A673 (cell line): Measurements from ENCODE around the gene GRAMD2A. TPM values are rescaled to one million over a fixed set of nuclear protein-coding genes. Genes with fewer than 3 reads are reported as not detected.

ENCODE experiments used
- BruUV-seq: library from RNA; stranded (reverse); fragments of 400-500 nt; replicated peaks from 2 replicates; lab custom pipeline; 2021; lab: Mats Ljungman, UMichigan
- CTCF ChIA-PET: fragments of 300-600 bp; sonication (Branson Sonifier 250); formaldehyde crosslinking; loops from one replicate; lab custom pipeline; 2022; ENCODE audit warnings: antibody characterized with exemption; lab: Charles Lee
- POLR2A ChIA-PET: fragments of 300-600 bp; sonication (Branson Sonifier 250); formaldehyde crosslinking; loops from one replicate; lab custom pipeline; 2022; ENCODE audit warnings: antibody characterized with exemption; ENCODE audit not compliant: low non-redundant PET; lab: Charles Lee
- DNase-seq: peaks from one replicate; pipeline ENCODE4 v3.0.0-alpha.2; 2015; ENCODE audit warnings: low spot score
- H3K27ac ChIP-seq: fragments of 200-600 bp; sonication (generic); 2 replicates; pipeline ENCODE4 v1.5.1; 2016; ENCODE audit warnings: mixed run types, low read depth, mild to moderate bottlenecking, mixed read lengths, antibody characterized with exemption, low read length; ENCODE audit not compliant: poor library complexity, severe bottlenecking
- H3K27me3 ChIP-seq: fragments of 200-600 bp; sonication (generic); replicated peaks from 2 replicates; pipeline ENCODE4 v1.6.1; 2017; ENCODE audit warnings: mixed run types, low read depth, mild to moderate bottlenecking, mixed read lengths, antibody characterized with exemption, low read length; ENCODE audit not compliant: insufficient read depth, poor library complexity
- H3K36me3 ChIP-seq: fragments of 200-600 bp; sonication (generic); 2 replicates; pipeline ENCODE4 v1.6.1; 2016; ENCODE audit warnings: mixed run types, mild to moderate bottlenecking, mixed read lengths, antibody characterized with exemption, low read length; ENCODE audit not compliant: insufficient read depth, poor library complexity, severe bottlenecking
- H3K4me1 ChIP-seq: fragments of 200-600 bp; sonication (generic); 2 replicates; pipeline ENCODE4 v1.6.1; 2017; ENCODE audit warnings: mixed run types, mild to moderate bottlenecking, mixed read lengths, antibody characterized with exemption, low read length; ENCODE audit not compliant: insufficient read depth, poor library complexity, severe bottlenecking
- H3K4me3 ChIP-seq: fragments of 200-600 bp; sonication (generic); 2 replicates; pipeline ENCODE4 v1.5.1; 2016; ENCODE audit warnings: low read depth, mixed run types, mild to moderate bottlenecking, mixed read lengths, low read length; ENCODE audit not compliant: poor library complexity, severe bottlenecking
- H3K9me3 ChIP-seq: fragments of 200-600 bp; sonication (generic); 2 replicates; pipeline ENCODE4 v1.6.1; 2016; ENCODE audit warnings: mixed run types, low read depth, mild to moderate bottlenecking, mixed read lengths, antibody characterized with exemption, low read length; ENCODE audit not compliant: poor library complexity, severe bottlenecking
- EZH2 ChIP-seq: fragments of 200-600 bp; sonication (generic); IDR thresholded peaks from 2 replicates; pipeline ENCODE4 v1.6.1; 2017; ENCODE audit warnings: borderline replicate concordance, low read depth, mild to moderate bottlenecking, mixed read lengths, antibody characterized with exemption, low read length; ENCODE audit not compliant: poor library complexity, severe bottlenecking
- intact Hi-C: fragments of 100-400 bp; cut with micrococcal nuclease; formaldehyde crosslinking; loops from one replicate; pipeline ENCODE4 v1.10.0; 2022; ENCODE audit not compliant: unreplicated experiment
- total RNA-seq: library from RNA; stranded (reverse); gene quantifications from 2 replicates; pipeline ENCODE4 v1.2.3, GENCODE V29; 2021
- TF ChIP-seq, protein P1 (sequence below): fragments of 300-800, 200-600 bp; sonication (generic); conservative IDR thresholded peaks from 2 replicates; pipeline ENCODE4 v1.5.1; 2017; ENCODE audit warnings: low read depth, mild to moderate bottlenecking, antibody characterized with exemption, low read length, moderate library complexity, mixed read lengths

GRAMD2A gene
- total RNA-seq, 1 experiment from 2014 or later: 0.43 TPM

DNA sequence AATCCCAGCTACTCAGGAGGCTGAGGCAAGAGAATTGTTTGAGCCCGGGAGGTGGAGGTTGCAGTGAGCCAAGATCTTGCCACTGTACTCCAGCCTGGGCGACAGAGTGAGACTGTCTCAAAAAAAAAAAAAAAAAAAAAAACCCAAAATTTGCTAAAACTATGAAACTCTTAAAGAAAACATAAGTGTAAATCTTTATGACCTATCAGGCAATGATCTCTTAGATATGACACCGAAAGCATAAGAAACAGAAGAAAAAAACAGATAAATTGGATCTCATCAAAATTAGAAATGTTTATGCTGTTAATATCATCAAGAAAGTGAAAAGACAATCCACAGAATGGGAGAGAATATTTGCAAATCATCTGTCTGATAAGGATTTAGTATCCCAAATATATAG, 15.3 kb downstream of the GRAMD2A start:
- Histone ChIP-seq H3K36me3 (no peaks in the 10 kb centered on the region), H3K4me3 (no peak overlapping the region), H3K27ac (no peak overlapping the region), H3K27me3 (peaks cover 25% of the 10 kb centered on the region), H3K4me1 (no peaks in the 10 kb centered on the region), H3K9me3 (no peaks in the 10 kb centered on the region)
- TF ChIP-seq EZH2: no peak
- TF ChIP-seq, protein P1, sequence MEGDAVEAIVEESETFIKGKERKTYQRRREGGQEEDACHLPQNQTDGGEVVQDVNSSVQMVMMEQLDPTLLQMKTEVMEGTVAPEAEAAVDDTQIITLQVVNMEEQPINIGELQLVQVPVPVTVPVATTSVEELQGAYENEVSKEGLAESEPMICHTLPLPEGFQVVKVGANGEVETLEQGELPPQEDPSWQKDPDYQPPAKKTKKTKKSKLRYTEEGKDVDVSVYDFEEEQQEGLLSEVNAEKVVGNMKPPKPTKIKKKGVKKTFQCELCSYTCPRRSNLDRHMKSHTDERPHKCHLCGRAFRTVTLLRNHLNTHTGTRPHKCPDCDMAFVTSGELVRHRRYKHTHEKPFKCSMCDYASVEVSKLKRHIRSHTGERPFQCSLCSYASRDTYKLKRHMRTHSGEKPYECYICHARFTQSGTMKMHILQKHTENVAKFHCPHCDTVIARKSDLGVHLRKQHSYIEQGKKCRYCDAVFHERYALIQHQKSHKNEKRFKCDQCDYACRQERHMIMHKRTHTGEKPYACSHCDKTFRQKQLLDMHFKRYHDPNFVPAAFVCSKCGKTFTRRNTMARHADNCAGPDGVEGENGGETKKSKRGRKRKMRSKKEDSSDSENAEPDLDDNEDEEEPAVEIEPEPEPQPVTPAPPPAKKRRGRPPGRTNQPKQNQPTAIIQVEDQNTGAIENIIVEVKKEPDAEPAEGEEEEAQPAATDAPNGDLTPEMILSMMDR: no peak
- ChIA-PET POLR2A (no interaction called here), CTCF (no interaction called here)
- no TSS peak for BruUV-seq
- DNase-seq: no peak
- intact Hi-C loops: no loop called here

- H3K4me3 ChIP-seq: no peak overlapping the region
- no peak for TF ChIP-seq EZH2
- TF ChIP-seq, protein P1: no peak
- H3K27me3 ChIP-seq: peaks cover 23% of the 10 kb centered on the region
- no peaks in the 10 kb centered on the region for H3K4me1 ChIP-seq
- ChIA-PET CTCF (no interaction called here), POLR2A (no interaction called here)
- no peaks in the 10 kb centered on the region for H3K9me3 ChIP-seq
- no peaks in the 10 kb centered on the region for H3K36me3 ChIP-seq
- intact Hi-C loops: no loop called here
- BruUV-seq: no TSS peak
- no peak overlapping the region for H3K27ac ChIP-seq
- DNase-seq: no peak
Observed at GRCh38 chr15:72180761-72181324, 16.7 kb downstream of the GRAMD2A start.

DNA sequence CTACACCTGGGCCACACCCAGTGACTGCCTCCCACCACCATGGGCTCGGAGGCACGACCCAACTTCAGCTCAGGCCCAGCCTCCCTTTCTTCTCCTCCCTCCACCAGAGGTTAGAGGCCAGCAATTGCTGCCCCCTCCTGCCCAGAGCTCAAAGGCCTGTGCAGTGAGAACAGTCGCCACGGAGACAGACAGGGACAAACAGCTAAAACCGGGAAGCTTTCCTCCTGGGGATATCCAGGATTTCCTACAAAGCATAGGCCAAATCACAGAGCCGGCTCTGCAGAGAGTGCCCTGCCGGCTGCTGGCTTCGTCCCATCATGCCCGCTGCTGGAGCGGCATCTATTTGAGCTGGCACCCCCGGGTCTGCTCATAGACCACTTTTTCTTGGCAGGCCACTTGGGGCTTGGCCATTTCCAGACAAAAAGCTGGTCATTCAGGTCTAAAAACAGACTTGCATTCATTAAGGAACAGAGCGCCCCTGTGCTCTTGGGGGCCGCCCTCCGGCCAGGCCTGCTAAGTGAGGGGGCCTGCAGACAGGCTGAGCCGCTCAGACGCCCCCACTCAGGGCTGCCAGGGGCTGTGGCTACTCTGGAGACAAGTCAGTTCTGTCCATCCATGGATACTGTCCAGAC, 17.5 kb downstream of the GRAMD2A start:
- H3K36me3 ChIP-seq: no peaks in the 10 kb centered on the region
- ChIA-PET POLR2A (no interaction called here), CTCF (no interaction called here)
- no peak for TF ChIP-seq EZH2
- TF ChIP-seq, protein P1: no peak
- no peak overlapping the region for H3K27ac ChIP-seq
- H3K4me1 ChIP-seq: no peaks in the 10 kb centered on the region
- BruUV-seq: no TSS peak
- intact Hi-C loops: no loop called here
- no peak overlapping the region for H3K4me3 ChIP-seq
- H3K9me3 ChIP-seq: no peaks in the 10 kb centered on the region
- peaks cover 16% of the 10 kb centered on the region for H3K27me3 ChIP-seq
- no peak for DNase-seq
